Measurements from ENCODE around the gene EYS.

Gene EYS

GRCh38 chr6:63808576-63808975 is 1898.5 kb downstream of the EYS start:
- TF ChIP-seq, protein P1, sequence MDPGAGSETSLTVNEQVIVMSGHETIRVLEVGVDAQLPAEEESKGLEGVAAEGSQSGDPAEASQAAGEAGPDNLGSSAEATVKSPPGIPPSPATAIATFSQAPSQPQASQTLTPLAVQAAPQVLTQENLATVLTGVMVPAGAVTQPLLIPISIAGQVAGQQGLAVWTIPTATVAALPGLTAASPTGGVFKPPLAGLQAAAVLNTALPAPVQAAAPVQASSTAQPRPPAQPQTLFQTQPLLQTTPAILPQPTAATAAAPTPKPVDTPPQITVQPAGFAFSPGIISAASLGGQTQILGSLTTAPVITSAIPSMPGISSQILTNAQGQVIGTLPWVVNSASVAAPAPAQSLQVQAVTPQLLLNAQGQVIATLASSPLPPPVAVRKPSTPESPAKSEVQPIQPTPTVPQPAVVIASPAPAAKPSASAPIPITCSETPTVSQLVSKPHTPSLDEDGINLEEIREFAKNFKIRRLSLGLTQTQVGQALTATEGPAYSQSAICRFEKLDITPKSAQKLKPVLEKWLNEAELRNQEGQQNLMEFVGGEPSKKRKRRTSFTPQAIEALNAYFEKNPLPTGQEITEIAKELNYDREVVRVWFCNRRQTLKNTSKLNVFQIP (CRISPR knock-in tag; IDR thresholded peaks at IDR 0.05; ENCODE audit: borderline replicate concordance, low read depth) = no peak
- no peak for TF ChIP-seq OSR1 (CRISPR knock-in tag; IDR thresholded peaks at IDR 0.05)
- no peak for TF ChIP-seq ISL1 (CRISPR knock-in tag; IDR thresholded peaks at IDR 0.05)
- TF ChIP-seq ZFP30 (CRISPR knock-in tag; IDR thresholded peaks at IDR 0.05) = no peak
- TF ChIP-seq, protein P2, sequence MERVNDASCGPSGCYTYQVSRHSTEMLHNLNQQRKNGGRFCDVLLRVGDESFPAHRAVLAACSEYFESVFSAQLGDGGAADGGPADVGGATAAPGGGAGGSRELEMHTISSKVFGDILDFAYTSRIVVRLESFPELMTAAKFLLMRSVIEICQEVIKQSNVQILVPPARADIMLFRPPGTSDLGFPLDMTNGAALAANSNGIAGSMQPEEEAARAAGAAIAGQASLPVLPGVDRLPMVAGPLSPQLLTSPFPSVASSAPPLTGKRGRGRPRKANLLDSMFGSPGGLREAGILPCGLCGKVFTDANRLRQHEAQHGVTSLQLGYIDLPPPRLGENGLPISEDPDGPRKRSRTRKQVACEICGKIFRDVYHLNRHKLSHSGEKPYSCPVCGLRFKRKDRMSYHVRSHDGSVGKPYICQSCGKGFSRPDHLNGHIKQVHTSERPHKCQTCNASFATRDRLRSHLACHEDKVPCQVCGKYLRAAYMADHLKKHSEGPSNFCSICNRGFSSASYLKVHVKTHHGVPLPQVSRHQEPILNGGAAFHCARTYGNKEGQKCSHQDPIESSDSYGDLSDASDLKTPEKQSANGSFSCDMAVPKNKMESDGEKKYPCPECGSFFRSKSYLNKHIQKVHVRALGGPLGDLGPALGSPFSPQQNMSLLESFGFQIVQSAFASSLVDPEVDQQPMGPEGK (CRISPR knock-in tag; IDR thresholded peaks at IDR 0.05; ENCODE audit: borderline replicate concordance) = no peak
- TF ChIP-seq TOX (CRISPR knock-in tag; IDR thresholded peaks at IDR 0.05; ENCODE audit: borderline replicate concordance) = no peak
- no peak for TF ChIP-seq TSHZ2 (CRISPR knock-in tag; IDR thresholded peaks at IDR 0.05)
- no peak for TF ChIP-seq ZNF70 (CRISPR knock-in tag; IDR thresholded peaks at IDR 0.05)
- no peak for TF ChIP-seq ZC3H10 (CRISPR knock-in tag; IDR thresholded peaks at IDR 0.05)
- TF ChIP-seq ZFP3 (CRISPR knock-in tag; IDR thresholded peaks at IDR 0.05) = no peak
- TF ChIP-seq ZNF565 (CRISPR knock-in tag; conservative IDR thresholded peaks at IDR 0.05; ENCODE audit: low read depth) = no peak
- TF ChIP-seq CSRNP3 (CRISPR knock-in tag; IDR thresholded peaks at IDR 0.05) = no peak
- no peak for TF ChIP-seq ESRRG (CRISPR knock-in tag; IDR thresholded peaks at IDR 0.05)
- TF ChIP-seq PPARA (CRISPR knock-in tag; IDR thresholded peaks at IDR 0.05; ENCODE audit: borderline replicate concordance) = no peak
- TF ChIP-seq GLIS3 (CRISPR knock-in tag; IDR thresholded peaks at IDR 0.05) = no peak
- TF ChIP-seq RARB (CRISPR knock-in tag; IDR thresholded peaks at IDR 0.05) = no peak
- ATAC-seq = no peak

GRCh38 chr6:63807056-63807455 is 1900.0 kb downstream of the EYS start:
- TF ChIP-seq CSRNP3 (CRISPR knock-in tag; IDR thresholded peaks at IDR 0.05) (no peak), TSHZ2 (CRISPR knock-in tag; IDR thresholded peaks at IDR 0.05) (0 out of 2 replicates have a peak, but pooled peaks have one; percentile 30), SNAI2 (CRISPR knock-in tag; IDR thresholded peaks at IDR 0.05) (no peak), BACH2 (CRISPR knock-in tag; IDR thresholded peaks at IDR 0.05; ENCODE audit: borderline replicate concordance) (no peak), ESRRG (CRISPR knock-in tag; IDR thresholded peaks at IDR 0.05) (no peak), ZNF8 (CRISPR knock-in tag; IDR thresholded peaks at IDR 0.05) (peak; percentile 26; the same call in 1 of the 2 replicates), GLIS3 (CRISPR knock-in tag; IDR thresholded peaks at IDR 0.05) (0 out of 2 replicates have a peak, but pooled peaks have one; percentile 22)
- no peak for ATAC-seq

Measured in SK-N-SH treated with all-trans-retinoic acid at 6 μM for 48 hours (cell line).